ENCODE results near the gene CYP21A2.

The CYP21A2 gene

GRCh38 chr6:32069878-32070515, 31.8 kb downstream of the CYP21A2 start:
- no peak overlapping the region for H4K8ac ChIP-seq (ENCODE audit: low read depth, low read length)
- no peak for DNase-seq
- no CpG with 5 or more reads among the region's 24 CpGs for WGBS (ENCODE audit: extremely low coverage, insufficient coverage, low lambda C conversion rate)
- H3K9ac ChIP-seq (ENCODE audit: low read length) = no peak overlapping the region
- H2BK15ac ChIP-seq (replicated peaks; ENCODE audit: low read depth) = no peak overlapping the region
- no peaks in the 10 kb centered on the region for H3K79me1 ChIP-seq (ENCODE audit: low read length)
- H4K5ac ChIP-seq (ENCODE audit: low read length) = no peak overlapping the region
- no peaks in the 10 kb centered on the region for H3K36me3 ChIP-seq (ENCODE audit: control insufficient read depth, insufficient read depth, low read length)
- no peak overlapping the region for H2AK5ac ChIP-seq (ENCODE audit: low read length)
- no peak overlapping the region for H3K18ac ChIP-seq (ENCODE audit: low read length)
- H3K79me2 ChIP-seq (ENCODE audit: control insufficient read depth, insufficient read depth, low read length) = no peaks in the 10 kb centered on the region
- no peak overlapping the region for H2BK120ac ChIP-seq (ENCODE audit: low read depth, low read length)
- H3K23ac ChIP-seq (ENCODE audit: low read length) = no peak overlapping the region
- H3K27me3 ChIP-seq (ENCODE audit: insufficient read depth, low read length, poor library complexity) = no peaks in the 10 kb centered on the region
- no peak overlapping the region for H2BK5ac ChIP-seq (ENCODE audit: low read length)
- H3K4me2 ChIP-seq (ENCODE audit: low read length) = no peak overlapping the region
- H3K4me1 ChIP-seq (ENCODE audit: control insufficient read depth, low read depth, low read length) = no peaks in the 10 kb centered on the region
- no peak overlapping the region for H3K4ac ChIP-seq (ENCODE audit: low read depth, low read length)
- H3K27ac ChIP-seq (ENCODE audit: low read depth, low read length) = no peak overlapping the region
- H3K56ac ChIP-seq (ENCODE audit: low read length) = no peak overlapping the region
- H3K4me3 ChIP-seq (ENCODE audit: low read length) = no peak overlapping the region

GRCh38 chr6:32070814-32071543, 32.8 kb downstream of the CYP21A2 start:
- WGBS (ENCODE audit: extremely low coverage, insufficient coverage, low lambda C conversion rate) = no CpG with 5 or more reads among the region's 16 CpGs
- no peak overlapping the region for H3K56ac ChIP-seq (ENCODE audit: low read length)

GRCh38 chr6:32073101-32073500, 34.9 kb downstream of the CYP21A2 start:
- WGBS (ENCODE audit: extremely low coverage, insufficient coverage, low lambda C conversion rate) = no CpG with 5 or more reads among the region's 3 CpGs

More at GRCh38 chr6:32070814-32071543, 32.8 kb downstream of the CYP21A2 start:
- Histone ChIP-seq H3K23ac (ENCODE audit: low read length) (no peak overlapping the region), H3K4me3 (ENCODE audit: low read length) (no peak overlapping the region), H2BK15ac (replicated peaks; ENCODE audit: low read depth) (no peak overlapping the region), H4K8ac (ENCODE audit: low read depth, low read length) (no peak overlapping the region), H3K36me3 (ENCODE audit: control insufficient read depth, insufficient read depth, low read length) (no peaks in the 10 kb centered on the region), H3K18ac (ENCODE audit: low read length) (no peak overlapping the region), H2AK5ac (ENCODE audit: low read length) (no peak overlapping the region), H3K27ac (ENCODE audit: low read depth, low read length) (no peak overlapping the region), H2BK120ac (ENCODE audit: low read depth, low read length) (no peak overlapping the region), H3K9ac (ENCODE audit: low read length) (no peak overlapping the region), H4K5ac (ENCODE audit: low read length) (no peak overlapping the region), H3K79me2 (ENCODE audit: control insufficient read depth, insufficient read depth, low read length) (no peaks in the 10 kb centered on the region), H2BK5ac (ENCODE audit: low read length) (no peak overlapping the region), H3K4ac (ENCODE audit: low read depth, low read length) (no peak overlapping the region), H3K27me3 (ENCODE audit: insufficient read depth, low read length, poor library complexity) (no peaks in the 10 kb centered on the region), H3K4me1 (ENCODE audit: control insufficient read depth, low read depth, low read length) (no peaks in the 10 kb centered on the region), H3K4me2 (ENCODE audit: low read length) (no peak overlapping the region), H3K79me1 (ENCODE audit: low read length) (no peaks in the 10 kb centered on the region)
- DNase-seq = no peak

GRCh38 chr6:32073613-32074012, 35.4 kb downstream of the CYP21A2 start:
- Histone ChIP-seq H3K79me1 (ENCODE audit: low read length) (no peaks in the 10 kb centered on the region), H4K8ac (ENCODE audit: low read depth, low read length) (no peak overlapping the region), H3K36me3 (ENCODE audit: control insufficient read depth, insufficient read depth, low read length) (no peaks in the 10 kb centered on the region), H3K4ac (ENCODE audit: low read depth, low read length) (no peak overlapping the region), H2BK120ac (ENCODE audit: low read depth, low read length) (no peak overlapping the region), H3K27ac (ENCODE audit: low read depth, low read length) (no peak overlapping the region), H2AK5ac (ENCODE audit: low read length) (no peak overlapping the region), H3K4me2 (ENCODE audit: low read length) (no peak overlapping the region), H2BK15ac (replicated peaks; ENCODE audit: low read depth) (no peak overlapping the region), H3K56ac (ENCODE audit: low read length) (no peak overlapping the region), H3K18ac (ENCODE audit: low read length) (no peak overlapping the region), H3K4me3 (ENCODE audit: low read length) (no peak overlapping the region), H3K79me2 (ENCODE audit: control insufficient read depth, insufficient read depth, low read length) (no peaks in the 10 kb centered on the region), H3K4me1 (ENCODE audit: control insufficient read depth, low read depth, low read length) (no peaks in the 10 kb centered on the region), H3K27me3 (ENCODE audit: insufficient read depth, low read length, poor library complexity) (no peaks in the 10 kb centered on the region), H4K5ac (ENCODE audit: low read length) (no peak overlapping the region), H3K9ac (ENCODE audit: low read length) (no peak overlapping the region), H3K23ac (ENCODE audit: low read length) (no peak overlapping the region), H2BK5ac (ENCODE audit: low read length) (no peak overlapping the region)
- no CpG with 5 or more reads among the region's 10 CpGs for WGBS (ENCODE audit: extremely low coverage, insufficient coverage, low lambda C conversion rate)
- DNase-seq = no peak

More at GRCh38 chr6:32073101-32073500, 34.9 kb downstream of the CYP21A2 start:
- no peaks in the 10 kb centered on the region for H3K36me3 ChIP-seq (ENCODE audit: control insufficient read depth, insufficient read depth, low read length)
- H3K79me2 ChIP-seq (ENCODE audit: control insufficient read depth, insufficient read depth, low read length) = no peaks in the 10 kb centered on the region
- no peak overlapping the region for H3K18ac ChIP-seq (ENCODE audit: low read length)
- H2BK5ac ChIP-seq (ENCODE audit: low read length) = no peak overlapping the region
- H2BK120ac ChIP-seq (ENCODE audit: low read depth, low read length) = no peak overlapping the region
- H3K9ac ChIP-seq (ENCODE audit: low read length) = no peak overlapping the region
- H3K23ac ChIP-seq (ENCODE audit: low read length) = no peak overlapping the region
- H3K79me1 ChIP-seq (ENCODE audit: low read length) = no peaks in the 10 kb centered on the region
- no peak overlapping the region for H3K4ac ChIP-seq (ENCODE audit: low read depth, low read length)
- H3K27ac ChIP-seq (ENCODE audit: low read depth, low read length) = no peak overlapping the region
- H3K4me3 ChIP-seq (ENCODE audit: low read length) = no peak overlapping the region
- H3K27me3 ChIP-seq (ENCODE audit: insufficient read depth, low read length, poor library complexity) = no peaks in the 10 kb centered on the region
- H4K8ac ChIP-seq (ENCODE audit: low read depth, low read length) = no peak overlapping the region
- no peak for DNase-seq
- H2AK5ac ChIP-seq (ENCODE audit: low read length) = no peak overlapping the region
- H3K4me2 ChIP-seq (ENCODE audit: low read length) = no peak overlapping the region
- H3K4me1 ChIP-seq (ENCODE audit: control insufficient read depth, low read depth, low read length) = no peaks in the 10 kb centered on the region
- H4K5ac ChIP-seq (ENCODE audit: low read length) = no peak overlapping the region
- no peak overlapping the region for H2BK15ac ChIP-seq (replicated peaks; ENCODE audit: low read depth)
- no peak overlapping the region for H3K56ac ChIP-seq (ENCODE audit: low read length)

GRCh38 chr6:32074996-32075532, 36.8 kb downstream of the CYP21A2 start:
- Histone ChIP-seq H2BK120ac (ENCODE audit: low read depth, low read length) (no peak overlapping the region), H3K18ac (ENCODE audit: low read length) (no peak overlapping the region), H3K4me2 (ENCODE audit: low read length) (no peak overlapping the region), H4K5ac (ENCODE audit: low read length) (no peak overlapping the region), H2AK5ac (ENCODE audit: low read length) (no peak overlapping the region), H3K4me3 (ENCODE audit: low read length) (no peak overlapping the region), H3K23ac (ENCODE audit: low read length) (no peak overlapping the region), H3K79me2 (ENCODE audit: control insufficient read depth, insufficient read depth, low read length) (no peaks in the 10 kb centered on the region), H3K79me1 (ENCODE audit: low read length) (no peaks in the 10 kb centered on the region), H3K27me3 (ENCODE audit: insufficient read depth, low read length, poor library complexity) (no peaks in the 10 kb centered on the region), H3K4me1 (ENCODE audit: control insufficient read depth, low read depth, low read length) (no peaks in the 10 kb centered on the region), H4K8ac (ENCODE audit: low read depth, low read length) (no peak overlapping the region), H3K56ac (ENCODE audit: low read length) (no peak overlapping the region), H3K9ac (ENCODE audit: low read length) (no peak overlapping the region), H2BK15ac (replicated peaks; ENCODE audit: low read depth) (no peak overlapping the region), H3K27ac (ENCODE audit: low read depth, low read length) (no peak overlapping the region), H3K4ac (ENCODE audit: low read depth, low read length) (no peak overlapping the region), H3K36me3 (ENCODE audit: control insufficient read depth, insufficient read depth, low read length) (no peaks in the 10 kb centered on the region), H2BK5ac (ENCODE audit: low read length) (no peak overlapping the region)
- WGBS (ENCODE audit: extremely low coverage, insufficient coverage, low lambda C conversion rate) = no CpG with 5 or more reads among the region's 8 CpGs
- no peak for DNase-seq

Data from mesendoderm (in vitro differentiated cells).